NCI-H2081 treated with DMSO at 0.1 percent for 48 hours (cell line): ENCODE results near the gene TMEM185B.
"Not testable (repeated sequence)": the region's sequence is repeated elsewhere in the genome, so short reads cannot be mapped to it uniquely, and the experiment has no call there.

ENCODE experiments used
- DNase-seq: peaks from one replicate; lab custom pipeline; 2025; lab: John Stamatoyannopoulos, UW

TMEM185B gene

DNA sequence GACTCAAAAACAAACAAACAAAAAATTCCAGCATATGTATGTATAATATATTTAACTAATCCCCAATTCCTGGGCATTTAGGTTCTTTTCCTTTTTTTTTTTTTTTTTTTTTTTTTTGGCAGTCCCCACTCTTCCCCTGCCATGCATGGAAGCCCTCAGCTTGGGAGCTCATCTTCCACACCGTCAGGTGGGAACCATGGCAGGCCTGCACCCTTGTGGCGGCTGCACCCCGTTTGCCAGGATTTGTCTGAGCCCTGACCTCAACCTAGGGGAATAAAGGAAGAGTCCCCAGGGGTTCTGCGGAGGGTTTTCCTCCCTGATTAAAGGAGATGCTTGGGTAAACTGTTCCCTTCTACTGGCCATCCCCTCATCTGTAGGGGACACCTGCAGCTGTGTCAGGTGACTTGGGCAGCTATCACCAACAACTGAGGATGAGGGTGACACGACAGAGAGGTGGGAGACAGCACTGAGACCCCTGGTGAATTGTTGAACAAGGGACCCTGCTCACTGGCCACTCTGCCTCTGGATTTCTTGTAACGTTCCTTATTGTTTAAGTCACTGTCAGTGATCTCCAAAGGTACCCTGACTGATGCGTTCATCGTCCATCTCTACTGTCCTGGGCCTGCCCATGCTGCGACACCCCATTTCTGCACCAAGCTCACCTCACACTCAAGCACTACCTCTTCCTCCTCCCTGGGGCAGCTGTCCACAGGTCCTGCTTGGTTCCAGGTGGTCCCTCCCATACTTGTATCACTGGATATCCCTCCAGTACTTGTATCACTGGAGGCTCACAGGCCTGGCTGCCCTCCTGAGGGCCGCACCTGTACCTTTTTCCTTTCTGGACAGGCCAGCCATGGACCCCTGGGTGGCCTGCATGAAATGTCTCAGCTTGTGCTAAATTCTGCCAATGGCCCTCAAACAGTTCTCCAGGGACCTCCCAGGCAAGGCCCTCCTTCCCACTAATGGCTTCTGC lies 14.5 kb downstream of the TMEM185B start:
- DNase-seq = no peak

DNA sequence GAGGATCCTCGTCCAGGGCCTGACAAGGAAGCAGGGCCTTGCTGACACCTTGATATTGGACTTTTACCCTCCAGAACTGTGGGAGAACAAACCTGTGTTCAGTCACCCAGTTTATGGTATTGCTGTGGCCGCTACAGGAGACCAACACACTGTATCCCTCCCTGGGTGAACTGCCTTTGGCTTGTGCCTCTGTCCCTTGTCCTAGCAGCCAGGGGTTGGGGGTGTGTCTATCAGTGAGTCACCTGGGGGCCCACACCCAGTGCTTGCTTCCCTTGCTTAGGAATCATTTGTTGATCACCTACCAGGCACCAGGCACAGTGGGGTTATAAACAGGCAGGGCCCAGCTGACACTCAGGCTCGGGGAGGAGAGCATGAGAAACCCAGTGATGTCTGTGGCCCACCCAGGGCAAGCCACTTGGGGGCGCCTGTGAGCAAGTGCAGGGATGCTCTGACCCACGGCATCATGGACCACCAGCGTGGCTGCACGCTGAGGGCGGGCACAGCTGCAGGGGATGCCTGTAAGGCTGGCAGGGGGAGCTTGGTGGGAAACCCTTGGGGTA lies 17.1 kb downstream of the TMEM185B start:
- DNase-seq = no peak

- no peak for DNase-seq
Measured at GRCh38 chr2:120204945-120205670, 18.1 kb downstream of the TMEM185B start.

DNA sequence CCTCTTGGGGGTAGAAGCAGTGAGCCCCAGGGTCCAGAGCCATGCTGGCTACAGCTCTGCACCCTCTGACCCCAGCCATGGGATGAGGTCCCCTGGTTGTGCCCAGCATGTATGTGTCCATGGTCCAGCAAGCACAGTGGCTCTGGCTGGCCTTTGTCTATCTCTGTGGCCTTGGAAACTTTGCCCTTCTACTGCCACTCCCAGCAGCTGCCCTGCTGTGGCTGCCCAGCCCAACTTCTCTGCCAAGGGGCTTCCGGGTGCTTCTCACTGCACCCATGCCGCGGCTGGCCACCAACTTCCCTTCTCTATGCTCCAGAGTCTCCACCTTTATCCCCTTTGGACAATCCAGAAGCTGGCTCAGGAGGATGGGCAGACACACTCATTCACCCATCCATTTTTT lies 18.8 kb downstream of the TMEM185B start:
- no peak for DNase-seq

- DNase-seq = no peak
Measured at GRCh38 chr2:120204022-120204405, 19.2 kb downstream of the TMEM185B start.

GRCh38 chr2:120203251-120204021 lies 19.8 kb downstream of the TMEM185B start:
- DNase-seq = no peak

DNA sequence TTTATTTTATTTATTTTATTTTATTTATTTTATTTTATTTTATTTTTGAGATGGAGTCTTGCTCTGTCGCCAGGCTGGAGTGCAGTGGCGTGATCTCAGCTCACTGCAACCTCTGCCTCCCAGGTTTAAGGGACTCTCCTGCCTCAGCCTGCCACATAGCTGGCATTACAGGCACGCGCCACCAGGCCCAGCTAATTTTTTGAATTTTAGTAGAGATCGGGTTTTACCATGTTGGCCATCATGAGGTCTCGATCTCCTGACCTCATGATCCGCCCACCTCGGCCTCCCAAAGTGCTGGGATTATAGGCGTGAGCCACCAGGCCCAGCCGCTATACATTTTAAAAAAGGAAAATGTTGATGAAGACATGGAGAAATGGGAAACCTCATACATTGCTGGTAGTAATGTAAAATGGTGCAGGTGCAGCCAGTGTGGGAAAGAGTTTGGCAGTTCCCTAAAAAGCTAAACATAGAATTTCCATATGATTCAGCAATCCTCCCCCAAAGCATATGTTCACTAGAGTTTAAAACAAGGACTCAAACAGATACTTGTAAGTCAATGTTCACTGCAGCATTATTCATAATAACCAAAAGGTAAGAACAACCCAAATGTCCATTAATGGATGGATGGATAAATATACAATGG lies 23.3 kb downstream of the TMEM185B start:
- not testable (repeated sequence) for DNase-seq

GRCh38 chr2:120195553-120195952 lies 27.6 kb downstream of the TMEM185B start:
- DNase-seq = no peak

GRCh38 chr2:120192280-120192679 lies 30.9 kb downstream of the TMEM185B start:
- DNase-seq = no peak

GRCh38 chr2:120189189-120189588 lies 34.0 kb downstream of the TMEM185B start:
- DNase-seq = no peak

- DNase-seq = no peak
Measured at GRCh38 chr2:120182019-120182560, 41.1 kb downstream of the TMEM185B start.

DNA sequence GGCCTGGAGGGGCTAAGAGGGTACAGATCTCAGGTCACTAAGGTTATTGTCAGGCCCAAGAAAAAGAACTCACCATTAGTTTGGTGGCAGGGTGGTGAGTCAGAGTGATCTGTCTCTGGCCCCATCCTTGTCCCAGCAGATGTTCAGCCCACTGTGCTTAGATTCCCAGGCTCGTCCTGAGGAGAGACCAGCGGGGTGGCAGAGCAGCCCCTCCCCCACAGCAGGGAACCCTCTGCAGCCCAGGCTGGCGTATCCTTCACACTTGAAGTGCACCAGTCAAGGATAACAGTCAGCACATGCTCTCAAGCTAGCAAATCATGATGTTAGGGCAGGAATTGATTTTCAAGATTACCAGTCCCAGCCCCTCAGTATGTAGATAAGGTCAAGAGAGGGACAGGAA lies 43.1 kb downstream of the TMEM185B start:
- no peak for DNase-seq

DNA sequence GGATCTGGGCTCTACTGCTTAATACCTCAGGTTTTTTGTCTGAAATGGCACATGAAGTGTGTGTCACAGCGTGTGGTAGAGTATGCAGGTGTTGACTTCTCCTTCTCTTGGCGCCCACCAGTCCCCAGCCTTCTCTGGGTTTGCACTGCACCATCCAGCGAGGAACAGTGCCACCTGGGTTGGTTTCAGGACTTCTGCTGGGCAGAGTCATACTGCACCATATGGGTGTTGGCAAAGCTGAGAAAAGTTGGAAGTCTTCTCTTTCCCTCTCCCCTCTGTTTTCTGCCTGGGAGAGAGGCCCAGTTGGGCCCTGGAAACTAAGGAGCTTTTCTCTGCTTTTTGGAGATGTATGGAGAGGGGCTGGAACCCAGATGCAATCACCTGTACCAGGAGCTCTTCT lies 43.8 kb downstream of the TMEM185B start:
- no peak for DNase-seq

DNA sequence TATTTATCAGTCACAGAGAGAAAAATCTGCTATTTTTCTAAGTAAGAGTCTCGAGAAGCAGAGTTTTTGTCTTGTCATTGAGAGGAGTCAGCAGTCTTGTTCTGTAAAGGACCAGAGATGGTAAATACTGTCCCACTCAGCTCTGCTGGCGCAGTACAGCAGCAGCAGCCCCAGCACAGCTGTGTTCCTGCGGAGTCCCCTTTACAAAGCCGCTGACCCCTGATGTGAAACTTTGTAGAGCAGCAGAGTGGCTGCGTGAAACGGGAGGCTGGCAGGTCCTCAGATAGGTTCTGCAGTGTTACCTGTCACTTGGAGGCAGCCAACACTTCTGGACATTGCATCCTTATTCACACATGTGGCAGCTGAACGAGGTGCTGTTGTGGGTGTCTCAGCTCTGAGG lies 45.2 kb downstream of the TMEM185B start:
- no peak for DNase-seq

GRCh38 chr2:120177001-120177621 lies 46.1 kb downstream of the TMEM185B start:
- no peak for DNase-seq

GRCh38 chr2:120176526-120176925 lies 46.7 kb downstream of the TMEM185B start:
- no peak for DNase-seq

- DNase-seq = no peak
Measured at GRCh38 chr2:120174963-120175581, 48.1 kb downstream of the TMEM185B start.
